H1 (cell line): ENCODE results near the gene LONP2. TPM values are rescaled to one million over a fixed set of nuclear protein-coding genes. Genes with fewer than 3 reads are reported as not detected.

ENCODE experiments used
- SP1 ChIP-seq: IDR thresholded peaks from 2 replicates; pipeline ENCODE4 v1.6.1; 2011; ENCODE audit warnings: low read depth, low read length
- polyA plus RNA-seq, 7 experiments: library from polyadenylated mRNA; depleted of rRNA in 3 of 7; stranded (reverse) in 5 of 7; unstranded in 2 of 7; fragments of >200 nt in 5 of 7; fragments of 200-250 nt in 2 of 7; gene quantifications; 1 replicate in 5 of 7; 2 replicates in 1 of 7; 4 replicates in 1 of 7; pipeline versions ENCODE4 v1.2.1 to v1.2.3, GENCODE V29; 2011 to 2013; ENCODE audit warnings: missing spikeins in 2 of 7, mixed read lengths in 2 of 7
- total RNA-seq: library from RNA; stranded (reverse); fragmentation: NEBNext Ultra II Directional; extraction: Animal tissue kit (Norgen Biotek cat#: 25700); gene quantifications from 2 replicates; pipeline ENCODE4 v1.2.1, GENCODE V29; 2021

The LONP2 gene
- total and polyA plus RNA-seq, 2 of the 8 experiments (the other 6 are each of a cell fraction or from before 2014, with no cell fraction given) = 8.1 to 23.1 TPM

DNA sequence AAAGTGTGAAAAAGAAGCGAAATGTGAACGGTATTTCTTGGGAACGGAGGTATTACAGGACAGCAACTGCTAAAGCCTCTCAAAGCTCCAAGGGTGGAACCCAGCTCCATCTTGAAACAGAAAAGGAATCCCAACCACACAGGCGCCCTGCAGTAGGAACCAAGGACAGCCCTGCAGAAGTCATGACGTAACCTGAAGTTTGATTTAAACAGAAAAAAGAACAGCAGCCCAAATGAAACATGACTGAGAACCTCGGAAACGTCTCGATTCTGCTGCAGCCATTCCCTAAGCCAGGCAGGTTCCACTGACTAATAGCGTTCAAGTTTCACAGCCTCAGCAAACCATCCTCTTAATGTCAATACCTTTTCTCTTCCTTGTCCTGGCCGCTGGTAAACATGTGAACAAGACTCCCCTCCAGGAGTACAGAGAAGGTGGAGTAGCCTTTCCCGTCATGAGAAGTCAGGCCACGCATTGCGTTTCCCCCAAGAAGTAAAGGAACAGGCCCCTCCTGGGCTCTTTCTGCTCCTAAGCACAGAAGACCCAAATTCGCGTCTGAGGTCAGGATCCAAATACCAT, 121.0 kb downstream of the LONP2 start (continued):
- TF ChIP-seq SP1 = no peak
